HepG2 (cell line): ENCODE measurements around the gene SEMA5B. TPM values are rescaled to one million over a fixed set of nuclear protein-coding genes. Genes with fewer than 3 reads are reported as not detected.

Experiments used
- AKAP8 ChIP-seq: sonication (generic); formaldehyde crosslinking; IDR thresholded peaks from 2 replicates; pipeline ENCODE4 v1.5.1; 2020; ENCODE audit warnings: mild to moderate bottlenecking, missing genetic modification reagents
- ATF4 ChIP-seq, 2 experiments: fragments of 450-650 bp in 1 of 2; sonication (generic) in 1 of 2; formaldehyde crosslinking; IDR thresholded peaks; 2 replicates each; pipeline versions ENCODE4 v1.5.0 to v1.8.0; 2020 to 2022; ENCODE audit warnings: mild to moderate bottlenecking in 1 of 2, missing genetic modification reagents in 1 of 2
- BRCA1 ChIP-seq: sonication (generic); formaldehyde crosslinking; IDR thresholded peaks from 2 replicates; pipeline ENCODE4 v1.4.0; 2020; ENCODE audit warnings: missing genetic modification reagents
- FUBP1 ChIP-seq: sonication (generic); formaldehyde crosslinking; IDR thresholded peaks from 2 replicates; pipeline ENCODE4 v1.5.1; 2020; ENCODE audit warnings: missing genetic modification reagents, mild to moderate bottlenecking, borderline replicate concordance
- HOMEZ ChIP-seq: IDR thresholded peaks from 2 replicates; pipeline ENCODE4 v1.6.1; 2016; ENCODE audit warnings: low read depth
- LRRFIP1 ChIP-seq: sonication (generic); formaldehyde crosslinking; conservative IDR thresholded peaks from 2 replicates; pipeline ENCODE4 v1.4.0; 2020; ENCODE audit warnings: missing genetic modification reagents
- MAX ChIP-seq: IDR thresholded peaks from 2 replicates; pipeline ENCODE4 v1.6.1; 2012; ENCODE audit warnings: inconsistent platforms
- NFKB2 ChIP-seq: sonication (generic); formaldehyde crosslinking; IDR thresholded peaks from 2 replicates; pipeline ENCODE4 v1.4.0; 2020; ENCODE audit warnings: missing genetic modification reagents, borderline replicate concordance
- PCBP1 ChIP-seq: fragments of 200-400 bp; formaldehyde crosslinking; IDR thresholded peaks from 2 replicates; pipeline ENCODE4 v1.6.1; 2017; ENCODE audit warnings: mild to moderate bottlenecking, low read depth, low read length, borderline replicate concordance
- RBFOX2 ChIP-seq: fragments of 200-400 bp; formaldehyde crosslinking; IDR thresholded peaks from 2 replicates; pipeline ENCODE4 v1.6.1; 2017; ENCODE audit warnings: low read depth, mild to moderate bottlenecking, low read length
- SALL1 ChIP-seq: sonication (generic); formaldehyde crosslinking; IDR thresholded peaks from 2 replicates; pipeline ENCODE4 v1.8.0; 2022; ENCODE audit warnings: mild to moderate bottlenecking, missing genetic modification reagents
- SCMH1 ChIP-seq: sonication (generic); formaldehyde crosslinking; IDR thresholded peaks from 2 replicates; pipeline ENCODE4 v1.9.0; 2021; ENCODE audit warnings: missing genetic modification reagents, mild to moderate bottlenecking, borderline replicate concordance
- TBX3 ChIP-seq: fragments of 450-650 bp; IDR thresholded peaks from 2 replicates; pipeline ENCODE4 v1.6.1; 2017; ENCODE audit warnings: antibody characterized with exemption, mild to moderate bottlenecking, inconsistent platforms, borderline replicate concordance
- TRIM22 ChIP-seq: fragments of 450-650 bp; IDR thresholded peaks from 2 replicates; pipeline ENCODE4 v1.6.1; 2017
- ZBTB38 ChIP-seq: sonication (generic); formaldehyde crosslinking; IDR thresholded peaks from 2 replicates; pipeline ENCODE4 v1.5.1; 2020; ENCODE audit warnings: mild to moderate bottlenecking, missing genetic modification reagents
- ZFP82 ChIP-seq: sonication (generic); formaldehyde crosslinking; IDR thresholded peaks from 2 replicates; pipeline ENCODE4 v1.5.1; 2020; ENCODE audit warnings: mild to moderate bottlenecking, missing genetic modification reagents, borderline replicate concordance
- ZNF180 ChIP-seq: sonication (generic); formaldehyde crosslinking; IDR thresholded peaks from 2 replicates; pipeline ENCODE4 v1.4.0; 2020; ENCODE audit warnings: low read depth, missing genetic modification reagents, borderline replicate concordance
- ZNF234 ChIP-seq: sonication (generic); formaldehyde crosslinking; conservative IDR thresholded peaks from 2 replicates; pipeline ENCODE4 v1.5.1; 2020; ENCODE audit warnings: mild to moderate bottlenecking, missing genetic modification reagents
- ZNF430 ChIP-seq: sonication (generic); formaldehyde crosslinking; IDR thresholded peaks from 2 replicates; pipeline ENCODE4 v1.9.0; 2021; ENCODE audit warnings: mild to moderate bottlenecking, missing genetic modification reagents
- ZNF569 ChIP-seq: sonication (generic); formaldehyde crosslinking; IDR thresholded peaks from 2 replicates; pipeline ENCODE4 v1.5.0; 2020; ENCODE audit warnings: mild to moderate bottlenecking, missing genetic modification reagents, moderate library complexity, borderline replicate concordance
- polyA plus RNA-seq, 8 experiments: library from polyadenylated mRNA; depleted of rRNA in 3 of 8; stranded (reverse) in 7 of 8; unstranded in 1 of 8; fragments of >200 nt; fragmentation: Illumina TruSeq in 4 of 8; extraction: Trizol in 4 of 8; gene quantifications; 2 replicates each; pipeline versions ENCODE4 v1.2.1 to v1.2.3, GENCODE V29; 2011 to 2016; ENCODE audit warnings: low read depth in 4 of 8, missing spikeins in 1 of 8, mixed read lengths in 1 of 8; ENCODE audit not compliant: insufficient read depth in 1 of 8
- total RNA-seq, 5 experiments: library from RNA; depleted of rRNA; stranded (reverse); fragments of >200 nt; fragmentation: Illumina TruSeq; extraction: Trizol; gene quantifications; 2 replicates each; pipeline ENCODE4 v1.2.3, GENCODE V29; 2016; ENCODE audit warnings: low read depth in 1 of 5

Gene SEMA5B
- total and polyA plus RNA-seq, 2 of the 13 experiments (the other 11 are each of a cell fraction or from before 2014, with no cell fraction given): not detected

- no peak; a peak in 1 of 4 replicates for TF ChIP-seq ATF4 (CRISPR knock-in tag; IDR thresholded peaks at IDR 0.05)
- no peak for TF ChIP-seq FUBP1
- no peak for TF ChIP-seq TBX3
- TF ChIP-seq ZBTB38 (CRISPR knock-in tag): peak; percentile 54
- TF ChIP-seq BRCA1: peak; percentile 71; the same call in 1 of the 2 replicates
- 0 out of 2 replicates have a peak, but pooled peaks have one; percentile 4 for TF ChIP-seq ZFP82
- TF ChIP-seq ZNF180: no peak
- no peak for TF ChIP-seq LRRFIP1 (CRISPR knock-in tag)
- TF ChIP-seq SALL1 (CRISPR knock-in tag): peak; percentile 84
- TF ChIP-seq MAX: peak; percentile 100
- TF ChIP-seq ZNF234 (CRISPR knock-in tag): no peak
- no peak for TF ChIP-seq PCBP1
- TF ChIP-seq AKAP8 (CRISPR knock-in tag): no peak
- TF ChIP-seq NFKB2 (CRISPR knock-in tag): peak; percentile 54; the same call in 1 of the 2 replicates
- peak; percentile 87 for TF ChIP-seq RBFOX2
- no peak for TF ChIP-seq TRIM22
- TF ChIP-seq HOMEZ (CRISPR knock-in tag): no peak
- TF ChIP-seq ZNF430: 0 out of 2 replicates have a peak, but pooled peaks have one; percentile 4
- no peak for TF ChIP-seq SCMH1 (CRISPR knock-in tag)
- TF ChIP-seq ZNF569 (CRISPR knock-in tag): no peak
Measured at GRCh38 chr3:123066896-123067688, 39.5 kb upstream of the SEMA5B start, which contains the start of gene PDIA5 (continued).
